GM18520 (cell line): ENCODE results near the gene NUCKS1.

ENCODE experiments used
- ATAC-seq: cut with Tn5 transposase; IDR thresholded peaks from one replicate; pipeline ENCODE4 v1.9.1; 2021; ENCODE audit not compliant: unreplicated experiment

The NUCKS1 gene

DNA sequence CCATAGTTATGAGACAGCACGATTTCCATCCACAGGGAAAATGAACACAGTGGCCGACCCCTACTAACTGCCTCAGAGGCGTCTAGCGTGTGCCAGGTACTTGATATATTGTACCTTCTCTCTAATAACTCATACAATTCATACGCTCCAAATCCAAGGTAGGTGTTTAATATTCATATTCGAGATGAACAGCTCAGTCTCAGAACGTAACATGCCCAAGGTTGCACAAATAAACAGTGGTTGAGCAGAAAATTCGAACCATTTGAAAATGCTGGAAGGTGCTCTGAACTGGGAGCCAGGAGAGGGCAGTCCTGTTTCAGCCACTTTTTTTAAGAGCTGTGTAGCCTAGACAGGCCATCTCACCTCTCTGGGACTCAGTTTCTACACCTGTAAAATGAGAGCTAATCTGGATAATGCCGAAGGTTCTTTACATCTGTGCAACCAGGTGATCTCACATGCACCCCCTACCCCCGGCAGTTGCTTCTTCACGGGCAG is 77.5 kb downstream of the NUCKS1 start:
- no peak for ATAC-seq

GRCh38 chr1:205670611-205671430 is 79.2 kb downstream of the NUCKS1 start:
- ATAC-seq: no peak

- ATAC-seq: no peak
Observed at GRCh38 chr1:205670150-205670446, 79.9 kb downstream of the NUCKS1 start.

DNA sequence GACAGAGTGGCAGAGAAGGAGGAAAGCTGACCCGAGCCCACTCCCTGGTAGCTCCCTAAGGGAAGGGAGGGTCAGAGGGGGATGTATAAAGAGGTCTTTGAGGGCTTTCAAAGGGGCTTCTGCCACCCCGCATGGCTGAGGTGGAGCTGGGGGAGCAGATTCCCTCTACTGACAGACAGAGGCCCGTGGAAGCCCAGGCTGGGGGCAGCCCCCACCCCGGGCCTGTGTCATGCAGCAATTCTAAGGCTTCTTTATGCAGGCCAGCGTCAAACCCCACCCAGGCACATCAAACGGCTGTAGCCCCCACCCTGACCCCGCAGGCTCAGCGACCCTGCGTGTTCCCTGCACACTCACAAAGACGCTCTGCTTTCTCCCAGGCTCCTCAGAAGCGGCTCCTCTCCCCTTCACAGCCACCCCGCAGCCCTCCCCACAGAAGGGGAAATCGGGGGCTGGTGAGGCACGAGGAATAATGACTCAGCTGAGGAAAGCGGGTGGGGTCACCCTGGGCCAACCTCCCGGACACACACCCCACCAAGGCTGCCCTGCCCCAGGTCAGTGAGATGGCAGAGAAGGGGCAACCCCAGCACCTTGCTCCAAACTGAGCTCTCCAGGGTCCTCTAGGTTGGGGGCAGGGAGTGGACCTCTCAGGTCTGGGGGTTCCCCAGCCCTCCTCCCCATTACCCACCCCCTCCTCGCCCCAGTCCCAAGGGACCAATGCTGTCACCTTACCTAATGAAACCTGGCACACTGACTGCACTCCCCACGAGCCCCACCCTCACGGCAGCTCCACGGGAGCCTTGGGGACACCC is 80.4 kb downstream of the NUCKS1 start:
- no peak for ATAC-seq

DNA sequence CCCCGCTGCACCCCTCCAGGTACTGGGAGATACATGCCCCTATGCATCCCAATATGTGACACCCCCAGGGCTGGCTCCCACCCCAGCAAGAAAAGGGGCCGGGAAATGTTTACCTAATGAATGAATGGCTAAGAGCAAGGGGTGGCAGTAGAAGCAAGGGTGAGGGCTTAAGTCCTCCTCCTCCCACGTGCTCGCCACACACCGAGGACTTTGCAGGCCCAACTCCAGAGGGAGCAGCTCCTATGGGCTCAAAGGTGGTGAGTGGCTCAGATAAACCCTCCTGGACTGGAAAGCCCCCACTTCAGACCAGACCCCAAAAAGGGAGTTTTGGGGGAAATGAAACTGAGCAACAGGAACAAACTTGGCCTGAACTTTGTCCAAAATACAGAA is 81.0 kb downstream of the NUCKS1 start:
- no peak for ATAC-seq

DNA sequence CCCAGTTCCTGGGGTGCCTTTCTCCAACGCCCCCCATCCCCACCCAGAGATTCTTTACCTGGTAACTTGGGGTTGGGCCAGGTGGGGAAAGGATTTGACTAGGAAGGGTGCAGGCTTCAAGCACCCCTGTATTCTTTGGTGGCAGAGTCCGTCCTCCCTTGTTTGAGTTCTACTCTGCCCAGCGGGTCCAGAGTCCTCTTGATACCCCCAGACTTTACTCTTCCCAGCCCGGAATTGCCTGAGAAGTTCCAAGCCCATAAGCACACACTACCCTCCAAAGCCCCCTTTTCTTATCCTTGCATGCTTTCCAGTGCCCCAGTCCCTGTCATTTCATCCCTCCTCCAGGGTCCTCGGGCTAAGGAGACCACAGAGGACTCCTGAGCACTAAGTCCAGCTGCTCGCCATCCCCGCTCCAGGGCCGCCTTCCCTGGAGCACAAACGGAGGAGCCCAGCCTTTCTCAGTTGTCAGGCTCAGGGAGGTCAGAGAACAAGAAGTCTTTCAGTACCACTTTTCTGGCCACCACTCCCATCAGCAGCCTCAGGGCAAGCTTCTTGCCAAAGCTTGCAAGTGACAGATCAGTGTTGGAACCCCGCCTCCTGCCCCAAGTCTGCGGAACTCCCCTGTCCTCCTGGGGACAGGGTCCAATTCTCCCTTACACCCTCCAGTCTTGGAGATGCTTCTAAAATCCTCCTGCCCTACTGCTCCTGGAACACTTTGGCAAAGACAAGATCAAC is 81.9 kb downstream of the NUCKS1 start:
- no peak for ATAC-seq

- no peak for ATAC-seq
Observed at GRCh38 chr1:205666372-205667166, 83.4 kb downstream of the NUCKS1 start.

GRCh38 chr1:205665201-205666045 is 84.6 kb downstream of the NUCKS1 start:
- no peak for ATAC-seq

- ATAC-seq: no peak
Observed at GRCh38 chr1:205664399-205665017, 85.5 kb downstream of the NUCKS1 start.

- ATAC-seq: no peak
Observed at GRCh38 chr1:205663286-205663936, 86.6 kb downstream of the NUCKS1 start.
